Activated T-cell treated with anti-CD3 and anti-CD28 coated beads for 24 hours (primary cell): ENCODE data around the gene SRRT.
"Not testable (repeated sequence)": the region's sequence is repeated elsewhere in the genome, so short reads cannot be mapped to it uniquely, and the experiment has no call there.

Experiments
- DNase-seq: peaks from one replicate; pipeline ENCODE4 v3.0.0-alpha.2; 2020; ENCODE audit warnings: low read depth

The SRRT gene

GRCh38 chr7:100936167-100936566 lies 61.3 kb downstream of the SRRT start:
- not testable (repeated sequence) for DNase-seq
